GM23338 (cell line): Measurements from ENCODE around the gene TGFBR3. TPM values are rescaled to one million over a fixed set of nuclear protein-coding genes. Genes with fewer than 3 reads are reported as not detected.

Experiments used
- ATAC-seq: fragments of 200-7000 bp; cut with Tn5 transposase; 3 replicates; pipeline ENCODE4 v1.9.1; 2020
- DNase-seq: peaks from one replicate; pipeline ENCODE4 v3.0.0-alpha.2; 2015; ENCODE audit warnings: low spot score
- H2AFZ ChIP-seq: fragments of 200-600 bp; sonication (generic); 2 replicates; pipeline ENCODE4 v1.8.0; 2016; ENCODE audit warnings: antibody characterized with exemption, mild to moderate bottlenecking, moderate library complexity
- H3F3A ChIP-seq: fragments of 200-600 bp; sonication (generic); replicated peaks from 2 replicates; pipeline ENCODE4 v1.8.0; 2017; ENCODE audit warnings: antibody characterized with exemption, mixed run types, low read depth
- H3K27ac ChIP-seq: fragments of 200-600 bp; sonication (generic); 2 replicates; pipeline ENCODE4 v1.6.1; 2016; ENCODE audit warnings: low read depth
- H3K27me3 ChIP-seq: fragments of 200-600 bp; sonication (generic); 2 replicates; pipeline ENCODE4 v1.8.0; 2016; ENCODE audit warnings: mild to moderate bottlenecking, mixed run types, moderate library complexity; ENCODE audit not compliant: insufficient read depth
- H3K36me3 ChIP-seq: fragments of 200-600 bp; sonication (generic); 2 replicates; pipeline ENCODE4 v1.8.0; 2016; ENCODE audit warnings: mild to moderate bottlenecking; ENCODE audit not compliant: insufficient read depth
- H3K4me1 ChIP-seq: fragments of 200-600 bp; sonication (generic); 2 replicates; pipeline ENCODE4 v1.8.0; 2016; ENCODE audit warnings: mild to moderate bottlenecking, moderate library complexity; ENCODE audit not compliant: insufficient read depth
- H3K4me2 ChIP-seq: fragments of 200-600 bp; sonication (generic); 2 replicates; pipeline ENCODE4 v1.7.1; 2017; ENCODE audit warnings: mixed run types
- H3K4me3 ChIP-seq: fragments of 200-600 bp; sonication (generic); 2 replicates; pipeline ENCODE4 v1.6.1; 2016; ENCODE audit warnings: mixed run types
- H3K79me2 ChIP-seq: fragments of 200-600 bp; sonication (generic); replicated peaks from 2 replicates; pipeline ENCODE4 v1.8.0; 2017; ENCODE audit warnings: mild to moderate bottlenecking; ENCODE audit not compliant: insufficient read depth
- H3K9me2 ChIP-seq: fragments of 200-600 bp; sonication (generic); 2 replicates; pipeline ENCODE4 v1.8.0; 2017; ENCODE audit not compliant: insufficient read depth
- H4K20me1 ChIP-seq: fragments of 200-600 bp; sonication (generic); replicated peaks from 2 replicates; pipeline ENCODE4 v1.8.0; 2017; ENCODE audit warnings: mild to moderate bottlenecking; ENCODE audit not compliant: insufficient read depth
- H3K27ac Mint-ChIP-seq: 2 replicates; pipeline ENCODE4 v1.8.0; 2020; ENCODE audit warnings: inconsistent platforms, mild to moderate bottlenecking, moderate library complexity, mixed read lengths
- H3K27me3 Mint-ChIP-seq: 3 replicates; pipeline ENCODE4 v1.8.0; 2022; ENCODE audit warnings: low read depth, mild to moderate bottlenecking, moderate library complexity, mixed read lengths, inconsistent platforms; ENCODE audit not compliant: insufficient read depth, poor library complexity
- H3K36me3 Mint-ChIP-seq: 3 replicates; pipeline ENCODE4 v1.8.0; 2021; ENCODE audit warnings: low read depth, mild to moderate bottlenecking, inconsistent platforms, moderate library complexity, mixed read lengths
- H3K4me1 Mint-ChIP-seq: 3 replicates; pipeline ENCODE4 v1.8.0; 2020; ENCODE audit warnings: mild to moderate bottlenecking, inconsistent platforms, mixed read lengths
- H3K4me3 Mint-ChIP-seq: 3 replicates; pipeline ENCODE4 v1.8.0; 2021; ENCODE audit warnings: moderate library complexity, mild to moderate bottlenecking, inconsistent platforms, mixed read lengths
- H3K9me3 Mint-ChIP-seq: 3 replicates; pipeline ENCODE4 v1.8.0; 2020; ENCODE audit warnings: moderate library complexity, mild to moderate bottlenecking, inconsistent platforms, mixed read lengths
- CREB1 ChIP-seq: fragments of 250-450 bp; sonication (Bioruptor Pico); IDR thresholded peaks from 2 replicates; pipeline ENCODE4 v1.5.0; 2020; ENCODE audit warnings: low read depth, mild to moderate bottlenecking, moderate library complexity
- EZH2 ChIP-seq: fragments of 200-600 bp; sonication (generic); IDR thresholded peaks from one replicate; pipeline ENCODE4 v1.8.0; 2017; ENCODE audit warnings: antibody characterized with exemption, mild to moderate bottlenecking, low read depth; ENCODE audit not compliant: unreplicated experiment
- EZH2phosphoT487 ChIP-seq: fragments of 200-600 bp; sonication (generic); IDR thresholded peaks from one replicate; pipeline ENCODE4 v1.8.1; 2018; ENCODE audit warnings: antibody characterized with exemption; ENCODE audit not compliant: unreplicated experiment
- JUNB ChIP-seq: IDR thresholded peaks from one replicate; pipeline ENCODE4 v1.6.1; 2016; ENCODE audit warnings: antibody characterized with exemption; ENCODE audit not compliant: unreplicated experiment
- NANOG ChIP-seq: IDR thresholded peaks from 2 replicates; pipeline ENCODE4 v1.6.1; 2016; ENCODE audit warnings: antibody characterized with exemption, borderline replicate concordance
- POLR2AphosphoS5 ChIP-seq: IDR thresholded peaks from 2 replicates; pipeline ENCODE4 v1.6.1; 2016; ENCODE audit warnings: antibody characterized with exemption, low read depth
- STAT1 ChIP-seq: IDR thresholded peaks from one replicate; pipeline ENCODE4 v1.6.1; 2016; ENCODE audit warnings: antibody characterized with exemption; ENCODE audit not compliant: unreplicated experiment
- ZNF114 ChIP-seq: fragments of 250-450 bp; sonication (Bioruptor Pico); IDR thresholded peaks from 2 replicates; pipeline ENCODE4 v1.5.0; 2020; ENCODE audit warnings: mild to moderate bottlenecking, moderate library complexity
- ZNF331 ChIP-seq: fragments of 250-450 bp; sonication (Bioruptor Pico); IDR thresholded peaks from 2 replicates; pipeline ENCODE4 v1.5.0; 2020; ENCODE audit warnings: low read depth, mild to moderate bottlenecking, moderate library complexity
- polyA plus RNA-seq: library from polyadenylated mRNA; unstranded; fragments of >200 nt; fragmentation: Nextera tagmentation; extraction: Ambion mirVana; gene quantifications from 2 replicates; pipeline ENCODE4 v1.2.1, GENCODE V29; 2016
- total RNA-seq: library from RNA; depleted of rRNA; stranded (reverse); fragments of >200 nt; shearing (Covaris generic); gene quantifications from 2 replicates; pipeline ENCODE4 v1.2.3, GENCODE V29; 2014
- TF ChIP-seq, protein P1 (sequence below), 2 experiments: fragments of 200-600 bp in 1 of 2; sonication (generic) in 1 of 2; conservative IDR thresholded peaks; 2 replicates each; pipeline versions ENCODE4 v1.5.1 to v1.6.1; 2016 to 2017; ENCODE audit warnings: antibody characterized with exemption in 2 of 2, low read depth in 2 of 2, mild to moderate bottlenecking in 2 of 2, moderate library complexity in 1 of 2
- TF ChIP-seq, protein P2 (sequence below): IDR thresholded peaks from 2 replicates; pipeline ENCODE4 v1.6.1; 2016; ENCODE audit warnings: antibody characterized with exemption
- TF ChIP-seq, protein P3 (sequence below): IDR thresholded peaks from one replicate; pipeline ENCODE4 v1.6.1; 2018; ENCODE audit warnings: antibody characterized with exemption; ENCODE audit not compliant: unreplicated experiment
- TF ChIP-seq, protein P4 (sequence below): fragments of 250-450 bp; sonication (Bioruptor Pico); IDR thresholded peaks from 2 replicates; pipeline ENCODE4 v1.5.0; 2020; ENCODE audit warnings: mild to moderate bottlenecking, moderate library complexity

Gene TGFBR3
- total and polyA plus RNA-seq, 2 experiments from 2014 or later = 1.7 to 2.9 TPM

DNA sequence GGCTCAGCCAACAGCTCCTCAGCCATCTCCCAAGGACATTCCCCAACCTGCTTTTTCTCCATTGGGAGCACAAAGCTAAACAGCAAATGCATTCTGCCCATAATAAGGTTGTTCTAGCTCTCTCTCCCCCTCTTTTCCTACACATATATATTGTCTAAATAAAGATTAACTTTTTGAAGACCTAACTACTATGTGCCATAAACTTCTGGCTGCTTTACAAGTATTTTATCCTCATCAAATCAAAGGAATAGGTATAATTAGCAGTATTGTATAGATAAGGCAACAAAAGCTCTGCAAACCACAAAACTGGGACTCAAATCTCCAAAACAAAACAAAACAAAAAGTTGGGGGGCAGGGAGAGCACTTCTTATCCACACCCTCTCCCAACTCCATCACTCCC is 43.4 kb downstream of the TGFBR3 start:
- Histone ChIP-seq H3K4me3 (no peak overlapping the region), H3K4me2 (no peak overlapping the region), H3K9me2 (no peaks in the 10 kb centered on the region), H3K4me1 (no peaks in the 10 kb centered on the region), H3F3A (no peaks in the 10 kb centered on the region), H4K20me1 (no peaks in the 10 kb centered on the region), H3K27ac (no peak overlapping the region), H3K79me2 (no peaks in the 10 kb centered on the region), H2AFZ (no peak overlapping the region), H3K27me3 (no peaks in the 10 kb centered on the region), H3K36me3 (no peaks in the 10 kb centered on the region)
- ATAC-seq (no peak), DNase-seq (no peak)
- no peak for TF ChIP-seq ZNF331 (CRISPR knock-in tag)
- TF ChIP-seq EZH2phosphoT487 = no peak
- no peak for TF ChIP-seq POLR2AphosphoS5
- TF ChIP-seq ZNF114 (CRISPR knock-in tag) = no peak
- TF ChIP-seq, protein P1, sequence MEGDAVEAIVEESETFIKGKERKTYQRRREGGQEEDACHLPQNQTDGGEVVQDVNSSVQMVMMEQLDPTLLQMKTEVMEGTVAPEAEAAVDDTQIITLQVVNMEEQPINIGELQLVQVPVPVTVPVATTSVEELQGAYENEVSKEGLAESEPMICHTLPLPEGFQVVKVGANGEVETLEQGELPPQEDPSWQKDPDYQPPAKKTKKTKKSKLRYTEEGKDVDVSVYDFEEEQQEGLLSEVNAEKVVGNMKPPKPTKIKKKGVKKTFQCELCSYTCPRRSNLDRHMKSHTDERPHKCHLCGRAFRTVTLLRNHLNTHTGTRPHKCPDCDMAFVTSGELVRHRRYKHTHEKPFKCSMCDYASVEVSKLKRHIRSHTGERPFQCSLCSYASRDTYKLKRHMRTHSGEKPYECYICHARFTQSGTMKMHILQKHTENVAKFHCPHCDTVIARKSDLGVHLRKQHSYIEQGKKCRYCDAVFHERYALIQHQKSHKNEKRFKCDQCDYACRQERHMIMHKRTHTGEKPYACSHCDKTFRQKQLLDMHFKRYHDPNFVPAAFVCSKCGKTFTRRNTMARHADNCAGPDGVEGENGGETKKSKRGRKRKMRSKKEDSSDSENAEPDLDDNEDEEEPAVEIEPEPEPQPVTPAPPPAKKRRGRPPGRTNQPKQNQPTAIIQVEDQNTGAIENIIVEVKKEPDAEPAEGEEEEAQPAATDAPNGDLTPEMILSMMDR (conservative IDR thresholded peaks at IDR 0.05; ENCODE audit: low read depth in 2 of 2) = no peak
- TF ChIP-seq, protein P2, sequence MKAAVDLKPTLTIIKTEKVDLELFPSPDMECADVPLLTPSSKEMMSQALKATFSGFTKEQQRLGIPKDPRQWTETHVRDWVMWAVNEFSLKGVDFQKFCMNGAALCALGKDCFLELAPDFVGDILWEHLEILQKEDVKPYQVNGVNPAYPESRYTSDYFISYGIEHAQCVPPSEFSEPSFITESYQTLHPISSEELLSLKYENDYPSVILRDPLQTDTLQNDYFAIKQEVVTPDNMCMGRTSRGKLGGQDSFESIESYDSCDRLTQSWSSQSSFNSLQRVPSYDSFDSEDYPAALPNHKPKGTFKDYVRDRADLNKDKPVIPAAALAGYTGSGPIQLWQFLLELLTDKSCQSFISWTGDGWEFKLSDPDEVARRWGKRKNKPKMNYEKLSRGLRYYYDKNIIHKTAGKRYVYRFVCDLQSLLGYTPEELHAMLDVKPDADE = no peak
- TF ChIP-seq, protein P3, sequence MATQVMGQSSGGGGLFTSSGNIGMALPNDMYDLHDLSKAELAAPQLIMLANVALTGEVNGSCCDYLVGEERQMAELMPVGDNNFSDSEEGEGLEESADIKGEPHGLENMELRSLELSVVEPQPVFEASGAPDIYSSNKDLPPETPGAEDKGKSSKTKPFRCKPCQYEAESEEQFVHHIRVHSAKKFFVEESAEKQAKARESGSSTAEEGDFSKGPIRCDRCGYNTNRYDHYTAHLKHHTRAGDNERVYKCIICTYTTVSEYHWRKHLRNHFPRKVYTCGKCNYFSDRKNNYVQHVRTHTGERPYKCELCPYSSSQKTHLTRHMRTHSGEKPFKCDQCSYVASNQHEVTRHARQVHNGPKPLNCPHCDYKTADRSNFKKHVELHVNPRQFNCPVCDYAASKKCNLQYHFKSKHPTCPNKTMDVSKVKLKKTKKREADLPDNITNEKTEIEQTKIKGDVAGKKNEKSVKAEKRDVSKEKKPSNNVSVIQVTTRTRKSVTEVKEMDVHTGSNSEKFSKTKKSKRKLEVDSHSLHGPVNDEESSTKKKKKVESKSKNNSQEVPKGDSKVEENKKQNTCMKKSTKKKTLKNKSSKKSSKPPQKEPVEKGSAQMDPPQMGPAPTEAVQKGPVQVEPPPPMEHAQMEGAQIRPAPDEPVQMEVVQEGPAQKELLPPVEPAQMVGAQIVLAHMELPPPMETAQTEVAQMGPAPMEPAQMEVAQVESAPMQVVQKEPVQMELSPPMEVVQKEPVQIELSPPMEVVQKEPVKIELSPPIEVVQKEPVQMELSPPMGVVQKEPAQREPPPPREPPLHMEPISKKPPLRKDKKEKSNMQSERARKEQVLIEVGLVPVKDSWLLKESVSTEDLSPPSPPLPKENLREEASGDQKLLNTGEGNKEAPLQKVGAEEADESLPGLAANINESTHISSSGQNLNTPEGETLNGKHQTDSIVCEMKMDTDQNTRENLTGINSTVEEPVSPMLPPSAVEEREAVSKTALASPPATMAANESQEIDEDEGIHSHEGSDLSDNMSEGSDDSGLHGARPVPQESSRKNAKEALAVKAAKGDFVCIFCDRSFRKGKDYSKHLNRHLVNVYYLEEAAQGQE = no peak
- TF ChIP-seq, protein P4, sequence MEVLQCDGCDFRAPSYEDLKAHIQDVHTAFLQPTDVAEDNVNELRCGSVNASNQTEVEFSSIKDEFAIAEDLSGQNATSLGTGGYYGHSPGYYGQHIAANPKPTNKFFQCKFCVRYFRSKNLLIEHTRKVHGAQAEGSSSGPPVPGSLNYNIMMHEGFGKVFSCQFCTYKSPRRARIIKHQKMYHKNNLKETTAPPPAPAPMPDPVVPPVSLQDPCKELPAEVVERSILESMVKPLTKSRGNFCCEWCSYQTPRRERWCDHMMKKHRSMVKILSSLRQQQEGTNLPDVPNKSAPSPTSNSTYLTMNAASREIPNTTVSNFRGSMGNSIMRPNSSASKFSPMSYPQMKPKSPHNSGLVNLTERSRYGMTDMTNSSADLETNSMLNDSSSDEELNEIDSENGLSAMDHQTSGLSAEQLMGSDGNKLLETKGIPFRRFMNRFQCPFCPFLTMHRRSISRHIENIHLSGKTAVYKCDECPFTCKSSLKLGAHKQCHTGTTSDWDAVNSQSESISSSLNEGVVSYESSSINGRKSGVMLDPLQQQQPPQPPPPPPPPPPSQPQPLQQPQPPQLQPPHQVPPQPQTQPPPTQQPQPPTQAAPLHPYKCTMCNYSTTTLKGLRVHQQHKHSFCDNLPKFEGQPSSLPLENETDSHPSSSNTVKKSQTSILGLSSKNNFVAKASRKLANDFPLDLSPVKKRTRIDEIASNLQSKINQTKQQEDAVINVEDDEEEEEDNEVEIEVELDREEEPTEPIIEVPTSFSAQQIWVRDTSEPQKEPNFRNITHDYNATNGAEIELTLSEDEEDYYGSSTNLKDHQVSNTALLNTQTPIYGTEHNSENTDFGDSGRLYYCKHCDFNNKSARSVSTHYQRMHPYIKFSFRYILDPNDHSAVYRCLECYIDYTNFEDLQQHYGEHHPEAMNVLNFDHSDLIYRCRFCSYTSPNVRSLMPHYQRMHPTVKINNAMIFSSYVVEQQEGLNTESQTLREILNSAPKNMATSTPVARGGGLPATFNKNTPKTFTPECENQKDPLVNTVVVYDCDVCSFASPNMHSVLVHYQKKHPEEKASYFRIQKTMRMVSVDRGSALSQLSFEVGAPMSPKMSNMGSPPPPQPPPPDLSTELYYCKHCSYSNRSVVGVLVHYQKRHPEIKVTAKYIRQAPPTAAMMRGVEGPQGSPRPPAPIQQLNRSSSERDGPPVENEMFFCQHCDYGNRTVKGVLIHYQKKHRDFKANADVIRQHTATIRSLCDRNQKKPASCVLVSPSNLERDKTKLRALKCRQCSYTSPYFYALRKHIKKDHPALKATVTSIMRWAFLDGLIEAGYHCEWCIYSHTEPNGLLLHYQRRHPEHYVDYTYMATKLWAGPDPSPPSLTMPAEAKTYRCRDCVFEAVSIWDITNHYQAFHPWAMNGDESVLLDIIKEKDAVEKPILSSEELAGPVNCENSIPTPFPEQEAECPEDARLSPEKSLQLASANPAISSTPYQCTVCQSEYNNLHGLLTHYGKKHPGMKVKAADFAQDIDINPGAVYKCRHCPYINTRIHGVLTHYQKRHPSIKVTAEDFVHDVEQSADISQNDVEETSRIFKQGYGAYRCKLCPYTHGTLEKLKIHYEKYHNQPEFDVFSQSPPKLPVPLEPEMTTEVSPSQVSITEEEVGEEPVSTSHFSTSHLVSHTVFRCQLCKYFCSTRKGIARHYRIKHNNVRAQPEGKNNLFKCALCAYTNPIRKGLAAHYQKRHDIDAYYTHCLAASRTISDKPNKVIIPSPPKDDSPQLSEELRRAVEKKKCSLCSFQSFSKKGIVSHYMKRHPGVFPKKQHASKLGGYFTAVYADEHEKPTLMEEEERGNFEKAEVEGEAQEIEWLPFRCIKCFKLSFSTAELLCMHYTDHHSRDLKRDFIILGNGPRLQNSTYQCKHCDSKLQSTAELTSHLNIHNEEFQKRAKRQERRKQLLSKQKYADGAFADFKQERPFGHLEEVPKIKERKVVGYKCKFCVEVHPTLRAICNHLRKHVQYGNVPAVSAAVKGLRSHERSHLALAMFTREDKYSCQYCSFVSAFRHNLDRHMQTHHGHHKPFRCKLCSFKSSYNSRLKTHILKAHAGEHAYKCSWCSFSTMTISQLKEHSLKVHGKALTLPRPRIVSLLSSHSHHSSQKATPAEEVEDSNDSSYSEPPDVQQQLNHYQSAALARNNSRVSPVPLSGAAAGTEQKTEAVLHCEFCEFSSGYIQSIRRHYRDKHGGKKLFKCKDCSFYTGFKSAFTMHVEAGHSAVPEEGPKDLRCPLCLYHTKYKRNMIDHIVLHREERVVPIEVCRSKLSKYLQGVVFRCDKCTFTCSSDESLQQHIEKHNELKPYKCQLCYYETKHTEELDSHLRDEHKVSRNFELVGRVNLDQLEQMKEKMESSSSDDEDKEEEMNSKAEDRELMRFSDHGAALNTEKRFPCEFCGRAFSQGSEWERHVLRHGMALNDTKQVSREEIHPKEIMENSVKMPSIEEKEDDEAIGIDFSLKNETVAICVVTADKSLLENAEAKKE (CRISPR knock-in tag) = no peak
- no peak for TF ChIP-seq JUNB
- TF ChIP-seq CREB1 (CRISPR knock-in tag) = no peak
- TF ChIP-seq EZH2 = no peak
- no peak for TF ChIP-seq NANOG
- TF ChIP-seq STAT1 = no peak
- Mint-ChIP-seq H3K36me3 (no peaks in the 10 kb centered on the region), H3K4me3 (no peak overlapping the region), H3K9me3 (no peaks in the 10 kb centered on the region), H3K27me3 (peaks cover 2% of the 10 kb centered on the region), H3K4me1 (no peaks in the 10 kb centered on the region; the same call in none of the 3 replicates), H3K27ac (no peak overlapping the region)
